Esophagus squamous epithelium (tissue), 4 donors: Measurements from ENCODE around the gene REEP1.

Source experiments
- CTCF ChIP-seq, 6 experiments: fragments of 450-650 bp in 4 of 6; fragments of 200-600 bp in 2 of 6; sonication (generic) in 2 of 6; IDR thresholded peaks; one replicate each; pipeline ENCODE4 v1.5.1; 2016 to 2019; ENCODE audit warnings: antibody characterized with exemption in 6 of 6, mild to moderate bottlenecking in 4 of 6, moderate library complexity in 4 of 6
- POLR2A ChIP-seq, 4 donors: fragments of 450-650 bp; IDR thresholded peaks; one replicate each; pipeline ENCODE4 v1.6.1; 2017; ENCODE audit warnings: antibody characterized with exemption in 4 of 4, mild to moderate bottlenecking in 4 of 4, moderate library complexity in 3 of 4

DNA sequence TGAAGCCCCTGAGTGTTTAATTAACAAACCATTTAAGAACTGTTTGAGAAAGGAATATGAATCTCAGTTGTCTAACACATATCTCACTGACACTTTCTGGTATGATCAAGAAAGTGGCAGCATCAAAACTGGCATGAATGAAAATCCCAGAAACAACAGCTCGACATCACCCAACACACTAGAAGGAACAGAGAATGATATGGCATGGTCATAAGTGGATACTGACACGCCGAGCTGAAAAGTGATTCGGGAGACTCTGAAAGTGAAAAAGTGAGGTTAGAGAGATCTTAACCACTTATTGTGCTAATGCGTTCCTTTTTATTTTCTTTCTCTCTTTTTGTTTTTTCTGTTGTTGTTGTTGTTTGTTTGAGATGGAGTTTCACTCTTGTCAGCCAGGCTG lies 100.3 kb downstream of the REEP1 start:
- TF ChIP-seq CTCF (IDR thresholded peaks at IDR 0.05) (no peak), POLR2A (IDR thresholded peaks at IDR 0.05) (no peak)
